ENCODE results near the gene TARBP1. TPM values are rescaled to one million over a fixed set of nuclear protein-coding genes. Genes with fewer than 3 reads are reported as not detected.

The TARBP1 gene
- total and polyA plus RNA-seq, 2 donors (not counting 1 experiment from before 2014, with no cell fraction given), result 35.4 to 71.5 TPM

DNA sequence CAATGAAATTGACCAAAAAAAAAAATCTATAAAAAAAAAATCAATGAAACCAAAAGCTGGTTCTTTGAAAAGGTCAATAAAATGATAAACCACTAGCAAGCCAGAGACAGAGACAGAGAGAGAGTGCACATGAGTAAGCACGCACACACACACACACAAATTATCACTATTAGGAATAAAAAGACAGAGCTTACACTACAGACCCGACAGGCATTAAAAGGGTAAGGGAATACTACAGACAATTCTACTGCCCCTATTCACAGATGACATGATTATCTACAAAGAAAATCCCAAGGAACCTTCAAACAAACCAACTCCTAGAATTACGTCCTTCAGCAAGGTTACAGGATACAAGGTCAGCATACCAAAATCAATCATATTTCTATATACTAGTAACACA lies 38.6 kb downstream of the TARBP1 start:
- H3K4me1 Mint-ChIP-seq, result no peaks in the 10 kb centered on the region
- no peak for DNase-seq
- TF ChIP-seq, protein P1, sequence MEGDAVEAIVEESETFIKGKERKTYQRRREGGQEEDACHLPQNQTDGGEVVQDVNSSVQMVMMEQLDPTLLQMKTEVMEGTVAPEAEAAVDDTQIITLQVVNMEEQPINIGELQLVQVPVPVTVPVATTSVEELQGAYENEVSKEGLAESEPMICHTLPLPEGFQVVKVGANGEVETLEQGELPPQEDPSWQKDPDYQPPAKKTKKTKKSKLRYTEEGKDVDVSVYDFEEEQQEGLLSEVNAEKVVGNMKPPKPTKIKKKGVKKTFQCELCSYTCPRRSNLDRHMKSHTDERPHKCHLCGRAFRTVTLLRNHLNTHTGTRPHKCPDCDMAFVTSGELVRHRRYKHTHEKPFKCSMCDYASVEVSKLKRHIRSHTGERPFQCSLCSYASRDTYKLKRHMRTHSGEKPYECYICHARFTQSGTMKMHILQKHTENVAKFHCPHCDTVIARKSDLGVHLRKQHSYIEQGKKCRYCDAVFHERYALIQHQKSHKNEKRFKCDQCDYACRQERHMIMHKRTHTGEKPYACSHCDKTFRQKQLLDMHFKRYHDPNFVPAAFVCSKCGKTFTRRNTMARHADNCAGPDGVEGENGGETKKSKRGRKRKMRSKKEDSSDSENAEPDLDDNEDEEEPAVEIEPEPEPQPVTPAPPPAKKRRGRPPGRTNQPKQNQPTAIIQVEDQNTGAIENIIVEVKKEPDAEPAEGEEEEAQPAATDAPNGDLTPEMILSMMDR (IDR thresholded peaks at IDR 0.05), result no peak
- no peak for TF ChIP-seq EZH2 (IDR thresholded peaks at IDR 0.05; ENCODE audit: borderline replicate concordance, insufficient read depth, low read depth, low read length, poor library complexity, severe bottlenecking)
- no peaks in the 10 kb centered on the region for H3K9me3 Mint-ChIP-seq (ENCODE audit: insufficient read depth)
- POLR2A ChIA-PET, result no interaction called here
- no peak overlapping the region for H3K27ac ChIP-seq (ENCODE audit: low read length in 2 of 2)
- peaks cover 0 to 4% (median 3%) of the 10 kb centered on the region in 3 donors for H3K9me3 ChIP-seq (ENCODE audit: control extremely low read depth in 1 of 3, control insufficient read depth in 2 of 3, insufficient read depth in 1 of 3, low read length in 2 of 3)
- 90% methylated on average over 2 of the region's 3 CpGs for WGBS (ENCODE audit: insufficient coverage)
- no peak overlapping the region for H3K27ac Mint-ChIP-seq
- intact Hi-C loops (cut with micrococcal nuclease), result no loop called here
- H3K79me2 ChIP-seq (ENCODE audit: control insufficient read depth, insufficient read depth, low read length), result peaks cover 3% of the 10 kb centered on the region
- H3K36me3 ChIP-seq (replicated peaks in 1 of 2; ENCODE audit: control extremely low read depth in 1 of 2, control insufficient read depth in 1 of 2, extremely low read depth in 1 of 2, insufficient read depth in 2 of 2, low read length in 1 of 2), result peaks cover 1 to 17% of the 10 kb centered on the region in 2 experiments
- no peaks in the 10 kb centered on the region for H3K4me1 ChIP-seq (ENCODE audit: control insufficient read depth in 2 of 2, insufficient read depth in 2 of 2, low read length in 2 of 2)
- H3K27me3 ChIP-seq (replicated peaks in 1 of 4; ENCODE audit: control extremely low read depth in 1 of 4, control insufficient read depth in 3 of 4, insufficient read depth in 4 of 4, low read length in 3 of 4), result no peaks in the 10 kb centered on the region
- no peak overlapping the region for H3K4me2 ChIP-seq (replicated peaks; ENCODE audit: low read depth, low read length, poor library complexity, severe bottlenecking)
- no peak overlapping the region for H3K4me3 Mint-ChIP-seq
- H4K20me1 ChIP-seq (ENCODE audit: control insufficient read depth, insufficient read depth, low read length, poor library complexity, severe bottlenecking), result no peaks in the 10 kb centered on the region
- ATAC-seq (ENCODE audit: low read depth), result no peak
- H3K27me3 Mint-ChIP-seq, result no peaks in the 10 kb centered on the region
- no peak overlapping the region for H2AFZ ChIP-seq (ENCODE audit: insufficient read depth, low read depth, low read length, poor library complexity, severe bottlenecking)
- no peak overlapping the region for H3K4me3 ChIP-seq (ENCODE audit: control extremely low read depth in 1 of 5, extremely low read depth in 1 of 5, insufficient read depth in 1 of 5, low read depth in 2 of 5, low read length in 4 of 5)
- no peak overlapping the region for H3K9ac ChIP-seq (ENCODE audit: low read length)
- CTCF ChIA-PET, result no interaction called here

DNA sequence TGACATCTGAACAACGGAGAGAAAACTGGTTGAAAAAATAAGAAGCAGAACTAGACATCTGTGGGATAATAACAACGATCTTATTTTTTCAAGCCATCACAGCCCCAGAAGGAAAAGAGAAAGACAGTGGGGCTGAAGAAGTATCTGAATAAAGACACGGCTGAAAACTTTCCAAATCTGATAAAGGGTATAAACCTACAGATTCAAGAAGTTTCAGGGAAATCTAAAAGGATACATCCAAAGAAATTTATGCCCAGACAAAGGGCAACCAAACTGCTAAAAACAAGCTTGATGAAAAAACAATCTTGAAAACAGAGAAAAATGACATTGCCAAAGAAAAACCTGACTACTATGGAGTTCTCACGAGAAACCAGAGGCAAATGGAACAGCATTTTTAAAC lies 40.4 kb downstream of the TARBP1 start:
- DNase-seq (no peak), ATAC-seq (ENCODE audit: low read depth) (no peak)
- Histone ChIP-seq H3K4me2 (replicated peaks; ENCODE audit: low read depth, low read length, poor library complexity, severe bottlenecking) (no peak overlapping the region), H3K27me3 (replicated peaks in 1 of 4; ENCODE audit: control extremely low read depth in 1 of 4, control insufficient read depth in 3 of 4, insufficient read depth in 4 of 4, low read length in 3 of 4) (no peaks in the 10 kb centered on the region), H3K9me3 (ENCODE audit: control extremely low read depth in 1 of 3, control insufficient read depth in 2 of 3, insufficient read depth in 1 of 3, low read length in 2 of 3) (peaks cover 0 to 4% (median 3%) of the 10 kb centered on the region in 3 donors), H2AFZ (ENCODE audit: insufficient read depth, low read depth, low read length, poor library complexity, severe bottlenecking) (no peak overlapping the region), H3K9ac (ENCODE audit: low read length) (no peak overlapping the region), H3K79me2 (ENCODE audit: control insufficient read depth, insufficient read depth, low read length) (peaks cover 3% of the 10 kb centered on the region), H3K4me3 (ENCODE audit: control extremely low read depth in 1 of 5, extremely low read depth in 1 of 5, insufficient read depth in 1 of 5, low read depth in 2 of 5, low read length in 4 of 5) (no peak overlapping the region), H3K36me3 (replicated peaks in 1 of 2; ENCODE audit: control extremely low read depth in 1 of 2, control insufficient read depth in 1 of 2, extremely low read depth in 1 of 2, insufficient read depth in 2 of 2, low read length in 1 of 2) (peaks cover 2 to 19% of the 10 kb centered on the region in 2 experiments), H3K27ac (ENCODE audit: low read length in 2 of 2) (no peak overlapping the region), H3K4me1 (ENCODE audit: control insufficient read depth in 2 of 2, insufficient read depth in 2 of 2, low read length in 2 of 2) (no peaks in the 10 kb centered on the region), H4K20me1 (ENCODE audit: control insufficient read depth, insufficient read depth, low read length, poor library complexity, severe bottlenecking) (no peaks in the 10 kb centered on the region)
- no peaks in the 10 kb centered on the region for H3K9me3 Mint-ChIP-seq (ENCODE audit: insufficient read depth)
- no peak for TF ChIP-seq EZH2 (IDR thresholded peaks at IDR 0.05; ENCODE audit: borderline replicate concordance, insufficient read depth, low read depth, low read length, poor library complexity, severe bottlenecking)
- TF ChIP-seq, protein P1 (IDR thresholded peaks at IDR 0.05), result no peak
- intact Hi-C loops (cut with micrococcal nuclease), result no loop called here
- no CpG with 5 or more reads among the region's 4 CpGs for WGBS (ENCODE audit: insufficient coverage)
- ChIA-PET CTCF (interaction anchor here (1.0 kb wide), 2 partner anchors 12 to 978 kb away, joined by 3 to 4 read pairs; no protein-coding TSS in a partner anchor), POLR2A (no interaction called here)
- H3K4me3 Mint-ChIP-seq, result no peak overlapping the region
- H3K4me1 Mint-ChIP-seq, result peaks cover 5% of the 10 kb centered on the region
- no peak overlapping the region for H3K27ac Mint-ChIP-seq
- H3K27me3 Mint-ChIP-seq, result no peaks in the 10 kb centered on the region
